Panc1 (cell line): ENCODE measurements around the gene TMEM101. TPM values are rescaled to one million over a fixed set of nuclear protein-coding genes. Genes with fewer than 3 reads are reported as not detected.

Source experiments
- ATAC-seq: fragments of 200-7000 bp; cut with Tn5 transposase; 2 replicates; pipeline ENCODE4 v1.9.1; 2020; ENCODE audit warnings: mild to moderate bottlenecking, moderate library complexity
- BruUV-seq: library from RNA; stranded (reverse); fragments of 400-500 nt; replicated peaks from 2 replicates; lab custom pipeline; 2021; lab: Mats Ljungman, UMichigan
- CTCF ChIA-PET: fragments of 300-600 bp; sonication (Branson Sonifier 250); formaldehyde crosslinking; loops from one replicate; lab custom pipeline; 2022; ENCODE audit warnings: antibody characterized with exemption; lab: Charles Lee
- POLR2A ChIA-PET: fragments of 300-600 bp; sonication (Branson Sonifier 250); formaldehyde crosslinking; loops from one replicate; lab custom pipeline; 2022; ENCODE audit warnings: antibody characterized with exemption; lab: Charles Lee
- DNase-seq: peaks from one replicate; pipeline ENCODE4 v3.0.0-alpha.2; 2010; ENCODE audit warnings: low read depth, low spot score
- H3K27ac ChIP-seq: 2 replicates; pipeline ENCODE4 v1.5.1; 2011; ENCODE audit warnings: mild to moderate bottlenecking, low read length, inconsistent platforms
- H3K27me3 ChIP-seq: fragments of 200-500 bp; sonication (Bioruptor generic); 2 replicates; pipeline ENCODE4 v1.6.0; 2014; ENCODE audit warnings: low read length, inconsistent platforms; ENCODE audit not compliant: control insufficient read depth, insufficient read depth
- H3K36me3 ChIP-seq: fragments of 200-500 bp; sonication (Bioruptor generic); 2 replicates; pipeline ENCODE4 v1.5.1; 2014; ENCODE audit warnings: inconsistent platforms, mild to moderate bottlenecking, low read length, moderate library complexity; ENCODE audit not compliant: control insufficient read depth, insufficient read depth
- H3K4me1 ChIP-seq: 2 replicates; pipeline ENCODE4 v1.5.1; 2011; ENCODE audit warnings: inconsistent platforms, mild to moderate bottlenecking, low read length, moderate library complexity; ENCODE audit not compliant: control insufficient read depth, insufficient read depth
- H3K4me3 ChIP-seq, 2 experiments: 2 replicates each; pipeline ENCODE4 v1.5.1; 2011 to 2012; ENCODE audit warnings: low read depth in 2 of 2, low read length in 2 of 2, mild to moderate bottlenecking in 2 of 2, inconsistent platforms in 1 of 2, moderate library complexity in 1 of 2
- H3K9me3 ChIP-seq: fragments of 200-500 bp; sonication (Bioruptor generic); 2 replicates; pipeline ENCODE4 v1.5.1; 2014; ENCODE audit warnings: low read depth, mild to moderate bottlenecking, inconsistent platforms, low read length, moderate library complexity; ENCODE audit not compliant: control insufficient read depth, insufficient read depth
- POLR2AphosphoS5 ChIP-seq: IDR thresholded peaks from 2 replicates; pipeline ENCODE4 v1.6.1; 2012; ENCODE audit warnings: mild to moderate bottlenecking, low read depth, low read length, moderate library complexity
- REST ChIP-seq, 2 experiments: IDR thresholded peaks; 2 replicates each; pipeline ENCODE4 v1.6.1; 2011 to 2012; ENCODE audit warnings: low read depth in 2 of 2, control low read depth in 1 of 2, low read length in 1 of 2, mild to moderate bottlenecking in 1 of 2, moderate library complexity in 1 of 2; ENCODE audit not compliant: insufficient read depth in 1 of 2
- SIN3A ChIP-seq: IDR thresholded peaks from 2 replicates; pipeline ENCODE4 v1.6.1; 2012; ENCODE audit warnings: low read depth, mild to moderate bottlenecking, low read length, moderate library complexity, borderline replicate concordance; ENCODE audit not compliant: insufficient read depth
- TCF7L2 ChIP-seq: IDR thresholded peaks from 2 replicates; pipeline ENCODE4 v1.6.1; 2011; ENCODE audit warnings: mild to moderate bottlenecking, low read depth, low read length, inconsistent platforms
- in situ Hi-C: cut with HindIII; loops from 2 replicates; pipeline ENCODE4 v1.10.0; 2016; ENCODE audit warnings: low sequenced_read_pairs, low pct_unique_long_range_greater_than_20kb
- intact Hi-C: fragments of 100-400 bp; cut with micrococcal nuclease; formaldehyde crosslinking; loops from one replicate; pipeline ENCODE4 v1.10.0; 2022; ENCODE audit not compliant: unreplicated experiment
- total RNA-seq: library from RNA; stranded (reverse); gene quantifications from one replicate; pipeline ENCODE4 v1.2.1, GENCODE V29; 2021; ENCODE audit not compliant: unreplicated experiment
- TF ChIP-seq, protein P1 (sequence below): fragments of 450-650 bp; IDR thresholded peaks from 2 replicates; pipeline ENCODE4 v1.5.1; 2017; ENCODE audit warnings: mild to moderate bottlenecking

Gene TMEM101
- total RNA-seq, 1 experiment from 2014 or later: 32.8 TPM

DNA sequence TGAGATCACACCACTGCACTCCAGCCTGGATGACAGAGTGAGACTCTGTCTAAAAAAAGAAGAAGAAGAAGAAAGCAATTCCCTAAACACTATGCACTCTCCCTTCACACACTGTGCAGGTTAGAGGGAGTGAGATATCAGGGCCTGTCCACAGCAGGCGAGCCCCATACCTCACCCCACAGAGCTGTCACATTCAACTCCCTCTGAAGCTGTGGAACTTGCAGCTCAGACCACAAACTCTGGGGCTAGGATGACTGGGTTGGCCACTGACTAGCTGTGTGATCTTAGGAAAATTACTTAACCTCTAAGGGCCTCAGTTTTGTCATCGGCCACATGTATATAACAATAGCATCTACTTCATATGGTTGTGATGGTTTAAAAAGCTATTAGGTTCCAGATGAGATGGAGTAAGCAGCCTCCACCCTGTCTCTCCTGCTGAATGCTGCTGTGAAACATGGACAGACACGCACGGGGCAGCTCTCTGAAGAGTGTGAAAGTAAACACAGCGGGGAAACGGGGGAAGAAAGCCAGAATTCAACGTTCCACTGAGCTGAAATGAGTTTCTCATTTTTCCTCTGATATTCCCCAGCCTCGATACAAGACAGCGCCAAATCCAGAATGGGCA is 47.4 kb downstream of the TMEM101 start:
- Histone ChIP-seq H3K4me3 (no peak overlapping the region), H3K36me3 (no peaks in the 10 kb centered on the region), H3K27ac (no peak overlapping the region), H3K4me1 (no peaks in the 10 kb centered on the region), H3K27me3 (no peaks in the 10 kb centered on the region), H3K9me3 (no peaks in the 10 kb centered on the region)
- ChIA-PET POLR2A (interaction anchor here (0.8 kb wide), 1 partner anchor 67 kb away, joined by 5 read pairs; no protein-coding TSS in a partner anchor), CTCF (interaction anchor here (0.6 kb wide), 1 partner anchor 90 kb away, joined by 3 read pairs; no protein-coding TSS in a partner anchor)
- no TSS peak for BruUV-seq
- intact Hi-C loops: no loop called here
- TF ChIP-seq SIN3A: no peak
- no peak for TF ChIP-seq REST (IDR thresholded peaks at IDR 0.05; ENCODE audit: insufficient read depth in 1 of 2, low read depth in 2 of 2, low read length in 1 of 2)
- TF ChIP-seq, protein P1, sequence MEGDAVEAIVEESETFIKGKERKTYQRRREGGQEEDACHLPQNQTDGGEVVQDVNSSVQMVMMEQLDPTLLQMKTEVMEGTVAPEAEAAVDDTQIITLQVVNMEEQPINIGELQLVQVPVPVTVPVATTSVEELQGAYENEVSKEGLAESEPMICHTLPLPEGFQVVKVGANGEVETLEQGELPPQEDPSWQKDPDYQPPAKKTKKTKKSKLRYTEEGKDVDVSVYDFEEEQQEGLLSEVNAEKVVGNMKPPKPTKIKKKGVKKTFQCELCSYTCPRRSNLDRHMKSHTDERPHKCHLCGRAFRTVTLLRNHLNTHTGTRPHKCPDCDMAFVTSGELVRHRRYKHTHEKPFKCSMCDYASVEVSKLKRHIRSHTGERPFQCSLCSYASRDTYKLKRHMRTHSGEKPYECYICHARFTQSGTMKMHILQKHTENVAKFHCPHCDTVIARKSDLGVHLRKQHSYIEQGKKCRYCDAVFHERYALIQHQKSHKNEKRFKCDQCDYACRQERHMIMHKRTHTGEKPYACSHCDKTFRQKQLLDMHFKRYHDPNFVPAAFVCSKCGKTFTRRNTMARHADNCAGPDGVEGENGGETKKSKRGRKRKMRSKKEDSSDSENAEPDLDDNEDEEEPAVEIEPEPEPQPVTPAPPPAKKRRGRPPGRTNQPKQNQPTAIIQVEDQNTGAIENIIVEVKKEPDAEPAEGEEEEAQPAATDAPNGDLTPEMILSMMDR: no peak
- TF ChIP-seq TCF7L2: no peak
- no peak for TF ChIP-seq POLR2AphosphoS5
- ATAC-seq (no peak), DNase-seq (no peak)
- in situ Hi-C loops: no loop called here

GRCh38 chr17:43966276-43966675 is 48.5 kb downstream of the TMEM101 start:
- no peak overlapping the region for H3K4me3 ChIP-seq
- H3K36me3 ChIP-seq: no peaks in the 10 kb centered on the region
- no peaks in the 10 kb centered on the region for H3K27me3 ChIP-seq
- no peaks in the 10 kb centered on the region for H3K9me3 ChIP-seq
- intact Hi-C loops: no loop called here
- no peak overlapping the region for H3K27ac ChIP-seq
- no peak for ATAC-seq
- TF ChIP-seq REST (IDR thresholded peaks at IDR 0.05; ENCODE audit: insufficient read depth in 1 of 2, low read depth in 2 of 2, low read length in 1 of 2): no peak
- no peak for TF ChIP-seq POLR2AphosphoS5
- TF ChIP-seq SIN3A: no peak
- no peak for TF ChIP-seq TCF7L2
- TF ChIP-seq, protein P1: no peak
- in situ Hi-C loops: no loop called here
- POLR2A ChIA-PET: no interaction called here
- BruUV-seq: no TSS peak
- DNase-seq: no peak
- CTCF ChIA-PET: no interaction called here
- no peaks in the 10 kb centered on the region for H3K4me1 ChIP-seq
